ENCODE measurements around the gene USP11.

Gene USP11

DNA sequence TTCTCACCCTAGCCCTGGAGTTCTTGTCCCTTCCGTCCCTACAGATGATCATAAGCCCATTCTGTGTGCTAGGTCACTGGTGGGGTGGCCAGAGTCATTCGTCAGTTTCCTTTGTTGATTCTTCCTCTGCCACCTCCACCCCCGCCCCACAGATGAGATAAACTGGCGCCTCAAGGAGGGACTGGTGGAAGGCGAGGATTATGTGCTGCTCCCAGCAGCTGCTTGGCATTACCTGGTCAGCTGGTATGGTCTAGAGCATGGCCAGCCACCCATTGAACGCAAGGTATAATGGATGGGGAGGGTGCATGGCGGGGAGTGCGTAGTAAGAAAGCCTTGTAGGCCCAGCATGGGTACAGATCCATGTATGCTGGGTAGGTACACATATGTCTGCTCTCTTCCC is 6.4 kb downstream of the USP11 start:
- no peaks in the 10 kb centered on the region for H3K9me3 Mint-ChIP-seq
- no peaks in the 10 kb centered on the region for H3K27me3 Mint-ChIP-seq (ENCODE audit: low read depth)
- H3K4me1 Mint-ChIP-seq: peaks cover 34% of the 10 kb centered on the region
- no peak overlapping the region for H3K27ac Mint-ChIP-seq
- no peak overlapping the region for H3K4me3 Mint-ChIP-seq
- H3K36me3 Mint-ChIP-seq (ENCODE audit: low read depth): peaks cover 56% of the 10 kb centered on the region
- TF ChIP-seq, protein P1, sequence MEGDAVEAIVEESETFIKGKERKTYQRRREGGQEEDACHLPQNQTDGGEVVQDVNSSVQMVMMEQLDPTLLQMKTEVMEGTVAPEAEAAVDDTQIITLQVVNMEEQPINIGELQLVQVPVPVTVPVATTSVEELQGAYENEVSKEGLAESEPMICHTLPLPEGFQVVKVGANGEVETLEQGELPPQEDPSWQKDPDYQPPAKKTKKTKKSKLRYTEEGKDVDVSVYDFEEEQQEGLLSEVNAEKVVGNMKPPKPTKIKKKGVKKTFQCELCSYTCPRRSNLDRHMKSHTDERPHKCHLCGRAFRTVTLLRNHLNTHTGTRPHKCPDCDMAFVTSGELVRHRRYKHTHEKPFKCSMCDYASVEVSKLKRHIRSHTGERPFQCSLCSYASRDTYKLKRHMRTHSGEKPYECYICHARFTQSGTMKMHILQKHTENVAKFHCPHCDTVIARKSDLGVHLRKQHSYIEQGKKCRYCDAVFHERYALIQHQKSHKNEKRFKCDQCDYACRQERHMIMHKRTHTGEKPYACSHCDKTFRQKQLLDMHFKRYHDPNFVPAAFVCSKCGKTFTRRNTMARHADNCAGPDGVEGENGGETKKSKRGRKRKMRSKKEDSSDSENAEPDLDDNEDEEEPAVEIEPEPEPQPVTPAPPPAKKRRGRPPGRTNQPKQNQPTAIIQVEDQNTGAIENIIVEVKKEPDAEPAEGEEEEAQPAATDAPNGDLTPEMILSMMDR (IDR thresholded peaks at IDR 0.05; ENCODE audit: unreplicated experiment in 3 of 3): no peak

GRCh38 chrX:47239898-47240545 is 7.2 kb downstream of the USP11 start:
- H3K36me3 Mint-ChIP-seq (ENCODE audit: low read depth): peaks cover 62% of the 10 kb centered on the region
- no peak overlapping the region for H3K4me3 Mint-ChIP-seq
- no peak overlapping the region for H3K27ac Mint-ChIP-seq
- TF ChIP-seq, protein P1 (IDR thresholded peaks at IDR 0.05; ENCODE audit: unreplicated experiment in 3 of 3): no peak
- H3K4me1 Mint-ChIP-seq: peaks cover 30% of the 10 kb centered on the region
- no peaks in the 10 kb centered on the region for H3K9me3 Mint-ChIP-seq
- no peaks in the 10 kb centered on the region for H3K27me3 Mint-ChIP-seq (ENCODE audit: low read depth)

- H3K27ac Mint-ChIP-seq: no peak overlapping the region
- peaks cover 61% of the 10 kb centered on the region for H3K36me3 Mint-ChIP-seq (ENCODE audit: low read depth)
- H3K27me3 Mint-ChIP-seq (ENCODE audit: low read depth): no peaks in the 10 kb centered on the region
- TF ChIP-seq, protein P1 (IDR thresholded peaks at IDR 0.05; ENCODE audit: unreplicated experiment in 3 of 3): no peak
- peaks cover 24% of the 10 kb centered on the region for H3K4me1 Mint-ChIP-seq
- no peak overlapping the region for H3K4me3 Mint-ChIP-seq
- no peaks in the 10 kb centered on the region for H3K9me3 Mint-ChIP-seq
Observed at GRCh38 chrX:47240619-47241018, 7.8 kb downstream of the USP11 start.

GRCh38 chrX:47241201-47242011 is 8.6 kb downstream of the USP11 start:
- no peaks in the 10 kb centered on the region for H3K27me3 Mint-ChIP-seq (ENCODE audit: low read depth)
- peaks cover 69% of the 10 kb centered on the region for H3K36me3 Mint-ChIP-seq (ENCODE audit: low read depth)
- TF ChIP-seq, protein P1 (IDR thresholded peaks at IDR 0.05; ENCODE audit: unreplicated experiment in 3 of 3): no peak
- no peak overlapping the region for H3K27ac Mint-ChIP-seq
- peaks cover 16% of the 10 kb centered on the region for H3K4me1 Mint-ChIP-seq
- no peaks in the 10 kb centered on the region for H3K9me3 Mint-ChIP-seq
- H3K4me3 Mint-ChIP-seq: no peak overlapping the region

DNA sequence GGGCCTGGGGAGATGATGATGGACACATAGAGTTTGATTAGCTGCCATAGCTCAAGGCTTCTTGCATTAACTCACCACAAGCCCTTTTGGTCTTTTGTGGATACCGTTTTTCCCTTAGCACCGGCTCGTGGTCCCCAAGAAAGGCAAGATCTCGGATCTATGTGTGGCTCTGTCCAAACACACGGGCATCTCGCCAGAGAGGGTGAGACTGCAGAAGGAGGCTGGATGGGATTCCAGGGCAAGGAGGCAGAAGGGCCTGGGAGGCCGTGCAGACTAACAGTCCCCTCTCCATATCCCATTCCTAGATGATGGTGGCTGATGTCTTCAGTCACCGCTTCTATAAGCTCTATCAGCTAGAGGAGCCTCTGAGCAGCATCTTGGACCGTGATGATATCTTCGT is 9.5 kb downstream of the USP11 start:
- H3K9me3 Mint-ChIP-seq: no peaks in the 10 kb centered on the region
- no peak overlapping the region for H3K4me3 Mint-ChIP-seq
- TF ChIP-seq, protein P1 (IDR thresholded peaks at IDR 0.05; ENCODE audit: unreplicated experiment in 3 of 3): no peak
- H3K27me3 Mint-ChIP-seq (ENCODE audit: low read depth): no peaks in the 10 kb centered on the region
- peaks cover 75% of the 10 kb centered on the region for H3K36me3 Mint-ChIP-seq (ENCODE audit: low read depth)
- H3K27ac Mint-ChIP-seq: no peak overlapping the region
- H3K4me1 Mint-ChIP-seq: peaks cover 10% of the 10 kb centered on the region
